HUES48 (cell line): ENCODE data around the gene ZNF444.

Experiments used
- H3K27ac ChIP-seq: one replicate; pipeline ENCODE4 v1.7.0; 2013; ENCODE audit warnings: low read depth, low read length, inconsistent platforms
- H3K27me3 ChIP-seq: 2 replicates; pipeline ENCODE4 v1.6.1; 2013; ENCODE audit warnings: mild to moderate bottlenecking, low read length; ENCODE audit not compliant: control insufficient read depth, insufficient read depth
- H3K36me3 ChIP-seq: 2 replicates; pipeline ENCODE4 v1.6.1; 2013; ENCODE audit warnings: low read length; ENCODE audit not compliant: control insufficient read depth, insufficient read depth
- H3K4me1 ChIP-seq: 2 replicates; pipeline ENCODE4 v1.6.1; 2013; ENCODE audit warnings: mild to moderate bottlenecking, low read length; ENCODE audit not compliant: control insufficient read depth, insufficient read depth
- H3K4me3 ChIP-seq: 2 replicates; pipeline ENCODE4 v1.5.1; 2013; ENCODE audit warnings: mild to moderate bottlenecking, low read depth, low read length
- H3K9ac ChIP-seq: 2 replicates; pipeline ENCODE4 v1.6.1; 2013; ENCODE audit warnings: mild to moderate bottlenecking, low read depth, low read length, moderate library complexity
- H3K9me3 ChIP-seq: 2 replicates; pipeline ENCODE4 v1.6.1; 2013; ENCODE audit warnings: low read length; ENCODE audit not compliant: control insufficient read depth, insufficient read depth

Gene ZNF444

GRCh38 chr19:56108447-56109195 is 32.5 kb upstream of the ZNF444 start:
- peaks cover 53% of the 10 kb centered on the region for H3K4me1 ChIP-seq
- no peak overlapping the region for H3K27ac ChIP-seq
- no peaks in the 10 kb centered on the region for H3K9me3 ChIP-seq
- H3K4me3 ChIP-seq: no peak overlapping the region
- H3K9ac ChIP-seq: no peak overlapping the region
- no peaks in the 10 kb centered on the region for H3K36me3 ChIP-seq
- no peaks in the 10 kb centered on the region for H3K27me3 ChIP-seq

GRCh38 chr19:56109226-56109625 is 31.9 kb upstream of the ZNF444 start:
- Histone ChIP-seq H3K9ac (no peak overlapping the region), H3K4me3 (no peak overlapping the region), H3K27ac (no peak overlapping the region), H3K9me3 (no peaks in the 10 kb centered on the region), H3K27me3 (no peaks in the 10 kb centered on the region), H3K4me1 (peaks cover 57% of the 10 kb centered on the region), H3K36me3 (no peaks in the 10 kb centered on the region)

GRCh38 chr19:56110515-56111448 is 30.3 kb upstream of the ZNF444 start:
- no peaks in the 10 kb centered on the region for H3K9me3 ChIP-seq
- no peaks in the 10 kb centered on the region for H3K36me3 ChIP-seq
- peak overlapping the region; percentile 49 for H3K27ac ChIP-seq
- H3K4me1 ChIP-seq: peaks cover 58% of the 10 kb centered on the region
- no peak overlapping the region for H3K9ac ChIP-seq
- no peak overlapping the region for H3K4me3 ChIP-seq
- H3K27me3 ChIP-seq: no peaks in the 10 kb centered on the region

GRCh38 chr19:56111601-56112312 is 29.3 kb upstream of the ZNF444 start:
- no peak overlapping the region for H3K4me3 ChIP-seq
- no peaks in the 10 kb centered on the region for H3K36me3 ChIP-seq
- H3K27me3 ChIP-seq: no peaks in the 10 kb centered on the region
- H3K4me1 ChIP-seq: peaks cover 51% of the 10 kb centered on the region
- peak overlapping the region; percentile 42 for H3K27ac ChIP-seq
- no peaks in the 10 kb centered on the region for H3K9me3 ChIP-seq
- no peak overlapping the region for H3K9ac ChIP-seq

- no peak overlapping the region for H3K4me3 ChIP-seq
- no peaks in the 10 kb centered on the region for H3K36me3 ChIP-seq
- no peak overlapping the region for H3K9ac ChIP-seq
Observed at GRCh38 chr19:56112313-56112709, 28.8 kb upstream of the ZNF444 start.

GRCh38 chr19:56113074-56113632 is 27.9 kb upstream of the ZNF444 start:
- H3K4me1 ChIP-seq: peaks cover 49% of the 10 kb centered on the region
- H3K4me3 ChIP-seq: no peak overlapping the region
- H3K36me3 ChIP-seq: no peaks in the 10 kb centered on the region
- no peak overlapping the region for H3K9ac ChIP-seq
- no peaks in the 10 kb centered on the region for H3K27me3 ChIP-seq
- no peaks in the 10 kb centered on the region for H3K9me3 ChIP-seq
- no peak overlapping the region for H3K27ac ChIP-seq

More at GRCh38 chr19:56112313-56112709, 28.8 kb upstream of the ZNF444 start:
- H3K9me3 ChIP-seq: no peaks in the 10 kb centered on the region
- no peaks in the 10 kb centered on the region for H3K27me3 ChIP-seq
- no peak overlapping the region for H3K27ac ChIP-seq
- H3K4me1 ChIP-seq: peaks cover 49% of the 10 kb centered on the region

GRCh38 chr19:56114051-56114777 is 26.9 kb upstream of the ZNF444 start:
- H3K27ac ChIP-seq: no peak overlapping the region
- H3K9me3 ChIP-seq: no peaks in the 10 kb centered on the region
- no peak overlapping the region for H3K9ac ChIP-seq
- peaks cover 43% of the 10 kb centered on the region for H3K4me1 ChIP-seq
- peaks cover 9% of the 10 kb centered on the region for H3K36me3 ChIP-seq
- H3K27me3 ChIP-seq: no peaks in the 10 kb centered on the region
- no peak overlapping the region for H3K4me3 ChIP-seq

GRCh38 chr19:56114778-56115110 is 26.3 kb upstream of the ZNF444 start:
- no peak overlapping the region for H3K9ac ChIP-seq
- peaks cover 44% of the 10 kb centered on the region for H3K4me1 ChIP-seq
- peaks cover 9% of the 10 kb centered on the region for H3K36me3 ChIP-seq

GRCh38 chr19:56115490-56115889 is 25.6 kb upstream of the ZNF444 start:
- Histone ChIP-seq H3K36me3 (peaks cover 9% of the 10 kb centered on the region), H3K9me3 (no peaks in the 10 kb centered on the region), H3K27me3 (no peaks in the 10 kb centered on the region), H3K9ac (no peak overlapping the region), H3K27ac (no peak overlapping the region), H3K4me3 (no peak overlapping the region), H3K4me1 (peaks cover 42% of the 10 kb centered on the region)

More at GRCh38 chr19:56114778-56115110, 26.3 kb upstream of the ZNF444 start:
- H3K27me3 ChIP-seq: no peaks in the 10 kb centered on the region
- no peaks in the 10 kb centered on the region for H3K9me3 ChIP-seq
- H3K4me3 ChIP-seq: no peak overlapping the region
- no peak overlapping the region for H3K27ac ChIP-seq

- Histone ChIP-seq H3K4me3 (no peak overlapping the region), H3K9ac (no peak overlapping the region), H3K27ac (no peak overlapping the region), H3K27me3 (no peaks in the 10 kb centered on the region), H3K9me3 (no peaks in the 10 kb centered on the region), H3K36me3 (peaks cover 9% of the 10 kb centered on the region), H3K4me1 (peaks cover 33% of the 10 kb centered on the region)
Observed at GRCh38 chr19:56116606-56117005, 24.5 kb upstream of the ZNF444 start.
